ENCODE measurements around the gene WDR93.
"Not testable (repeated sequence)": the region's sequence is repeated elsewhere in the genome, so short reads cannot be mapped to it uniquely, and the experiment has no call there.

WDR93 gene

DNA sequence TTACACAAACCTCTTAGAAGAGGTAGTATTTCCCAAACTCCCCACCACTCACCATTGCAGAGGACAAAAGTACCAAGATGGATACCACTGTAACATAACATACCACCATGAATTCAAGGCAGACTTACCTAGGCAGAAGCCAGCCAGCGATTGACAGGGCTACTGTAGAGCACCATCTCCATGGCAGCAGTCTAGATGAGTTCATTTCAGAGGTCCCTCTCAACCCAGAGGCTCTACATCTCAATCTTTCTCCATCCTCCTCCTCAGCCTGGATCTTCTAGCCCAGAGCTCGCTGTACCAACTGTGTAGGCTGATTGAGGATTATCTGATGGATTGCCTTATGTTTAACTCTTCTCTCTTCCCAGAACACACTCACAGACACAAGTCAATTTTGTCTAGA lies 9.5 kb upstream of the WDR93 start:
- no peak for DNase-seq

DNA sequence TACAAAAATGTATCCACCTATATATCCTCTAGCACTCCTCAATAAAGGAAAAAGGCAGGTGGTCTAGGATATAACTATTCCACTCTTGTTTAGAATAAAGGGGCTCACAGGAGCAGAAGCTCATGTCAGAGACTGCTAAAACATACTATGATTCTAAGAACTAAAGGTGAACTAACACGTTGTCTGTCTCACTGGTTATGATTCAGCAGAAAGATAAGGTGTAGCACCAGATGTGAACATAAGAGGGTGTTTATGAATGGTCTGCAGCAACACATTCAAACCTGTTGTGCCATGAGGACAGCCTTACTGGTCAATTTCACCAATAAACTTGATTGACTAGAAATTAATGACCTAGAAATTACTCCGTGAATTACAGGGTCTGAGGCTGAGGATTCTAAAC lies 4.6 kb upstream of the WDR93 start:
- no peak for DNase-seq

GRCh38 chr15:89686522-89686921 lies 4.1 kb upstream of the WDR93 start:
- DNase-seq, result no peak

DNA sequence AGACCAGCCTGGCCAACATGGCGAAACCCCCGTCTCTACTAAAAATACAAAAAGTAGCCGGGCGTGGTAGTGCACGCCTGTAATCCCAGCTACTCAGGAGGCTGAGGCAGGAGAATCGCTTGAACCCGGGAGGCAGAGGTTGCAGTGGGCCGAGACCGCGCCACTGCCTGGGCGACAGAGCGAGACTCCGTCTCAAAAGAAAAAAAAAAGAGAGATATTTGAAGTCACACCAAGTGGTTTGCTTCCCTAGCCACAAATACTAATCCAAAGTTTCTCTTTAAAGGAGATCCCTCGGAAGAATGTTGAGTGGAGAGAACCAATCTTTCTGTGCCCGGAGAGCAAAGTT lies 708 bp upstream of the WDR93 start:
- DNase-seq, result not testable (repeated sequence)

GRCh38 chr15:89693091-89693490 lies 2.5 kb downstream of the WDR93 start:
- no peak for DNase-seq

DNA sequence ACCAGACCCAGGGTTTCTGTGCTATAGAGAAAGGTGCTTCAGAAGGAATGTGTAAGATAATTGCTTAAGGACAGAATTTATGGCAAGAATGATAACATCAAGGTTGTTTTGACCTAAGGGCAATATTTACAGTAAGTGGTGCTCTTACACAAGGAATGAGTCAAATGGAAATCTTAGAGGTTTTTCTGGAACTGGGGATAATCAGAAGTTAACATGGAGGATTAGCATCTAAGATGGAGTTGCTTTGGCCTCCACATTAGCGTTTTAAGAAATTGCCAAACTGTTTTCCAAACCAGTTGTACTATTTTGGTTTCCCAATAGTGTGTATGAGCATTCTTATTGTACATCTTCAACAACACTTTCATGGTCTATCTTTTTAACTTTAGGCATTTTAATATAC lies 3.1 kb downstream of the WDR93 start:
- no peak for DNase-seq

- no peak for DNase-seq
Observed at GRCh38 chr15:89695198-89695597, 4.6 kb downstream of the WDR93 start.

GRCh38 chr15:89704411-89704810 lies 13.8 kb downstream of the WDR93 start:
- DNase-seq, result no peak

DNA sequence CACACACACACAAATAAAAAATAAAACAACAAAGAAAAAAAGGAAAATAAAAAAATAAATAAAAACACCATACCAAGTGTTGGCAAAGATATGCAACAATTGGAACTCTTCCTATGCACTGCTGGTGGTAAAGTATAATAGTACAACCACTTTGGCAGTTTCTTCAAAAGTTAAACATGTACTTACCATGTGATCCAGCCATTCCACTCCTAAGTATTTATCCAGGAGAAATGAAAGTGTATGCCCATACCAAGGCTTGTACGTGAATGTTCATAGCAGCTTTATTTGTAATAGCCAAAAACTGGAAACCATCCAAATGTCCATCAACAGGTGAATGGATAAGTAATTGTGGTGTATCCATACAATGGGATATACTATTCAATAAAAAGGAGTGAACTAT lies 17.0 kb downstream of the WDR93 start:
- no peak for DNase-seq

- DNase-seq, result no peak
Observed at GRCh38 chr15:89714775-89715174, 24.2 kb downstream of the WDR93 start.

DNA sequence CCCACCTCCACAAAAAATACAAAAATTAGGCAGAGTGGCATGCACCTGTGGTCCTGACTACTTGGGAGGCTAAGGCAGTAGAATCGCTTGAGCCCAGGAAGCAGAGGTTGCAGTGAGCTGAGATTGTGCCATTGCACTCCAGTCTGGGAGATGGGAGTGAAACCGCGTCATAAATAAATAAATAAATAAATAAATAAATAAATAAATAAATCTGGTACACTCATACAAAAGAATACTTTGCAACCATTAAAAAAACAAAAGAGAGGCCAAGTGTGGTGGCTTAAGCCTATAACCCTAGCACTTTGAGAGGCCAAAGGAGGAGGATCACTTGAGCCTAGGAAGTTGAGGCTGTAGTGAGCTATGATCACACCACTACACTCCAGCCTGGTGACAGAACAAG lies 32.4 kb downstream of the WDR93 start:
- no peak for DNase-seq

- DNase-seq, result no peak
Observed at GRCh38 chr15:89724621-89725020, 34.0 kb downstream of the WDR93 start.

DNA sequence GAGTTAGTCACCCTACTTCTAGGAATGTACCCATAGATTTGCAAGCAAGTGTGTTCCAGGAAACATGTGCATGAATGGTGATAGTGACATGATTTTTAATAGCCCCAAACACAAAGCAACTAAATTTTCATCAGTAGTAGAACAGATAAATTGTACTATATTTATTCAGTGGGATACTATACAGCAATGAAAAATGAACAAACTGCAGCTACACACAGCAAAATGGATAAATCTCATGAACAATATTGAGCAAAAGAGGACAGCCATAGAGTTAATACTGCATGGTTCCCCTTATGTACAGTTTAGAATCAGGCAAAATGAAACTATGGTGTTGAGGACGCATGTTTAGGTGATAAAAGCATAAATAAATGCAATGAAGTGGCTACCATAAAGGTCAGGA lies 34.5 kb downstream of the WDR93 start:
- no peak for DNase-seq

- DNase-seq, result no peak
Observed at GRCh38 chr15:89728254-89728653, 37.6 kb downstream of the WDR93 start.

DNA sequence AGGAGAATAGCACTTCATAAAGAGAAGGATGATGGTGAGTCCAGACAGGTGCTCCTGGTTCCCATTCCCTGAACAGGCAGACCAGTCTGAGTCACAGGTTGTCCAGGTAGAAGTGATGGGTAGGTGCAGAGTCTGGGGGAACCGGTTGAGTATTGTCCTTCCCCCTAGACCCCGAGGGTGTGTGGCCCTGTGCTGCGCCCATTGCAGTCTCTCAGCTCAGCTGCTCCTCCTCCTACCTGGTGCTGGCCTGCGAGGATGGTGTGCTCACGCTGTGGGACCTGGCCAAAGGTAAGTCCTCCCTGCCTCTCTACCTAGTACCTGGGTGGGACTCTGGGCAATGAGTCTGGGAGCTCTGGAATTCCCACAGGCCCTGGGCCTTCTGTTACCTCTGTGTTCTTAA lies 40.7 kb downstream of the WDR93 start:
- no peak for DNase-seq

GRCh38 chr15:89732451-89733172 lies 42.0 kb downstream of the WDR93 start:
- DNase-seq, result no peak

GRCh38 chr15:89735773-89736172 lies 45.2 kb downstream of the WDR93 start:
- DNase-seq, result no peak

GRCh38 chr15:89740137-89740536 lies 49.5 kb downstream of the WDR93 start:
- peak in 24 of 51 donors; percentile 5 to 74 (median 22) for DNase-seq

DNA sequence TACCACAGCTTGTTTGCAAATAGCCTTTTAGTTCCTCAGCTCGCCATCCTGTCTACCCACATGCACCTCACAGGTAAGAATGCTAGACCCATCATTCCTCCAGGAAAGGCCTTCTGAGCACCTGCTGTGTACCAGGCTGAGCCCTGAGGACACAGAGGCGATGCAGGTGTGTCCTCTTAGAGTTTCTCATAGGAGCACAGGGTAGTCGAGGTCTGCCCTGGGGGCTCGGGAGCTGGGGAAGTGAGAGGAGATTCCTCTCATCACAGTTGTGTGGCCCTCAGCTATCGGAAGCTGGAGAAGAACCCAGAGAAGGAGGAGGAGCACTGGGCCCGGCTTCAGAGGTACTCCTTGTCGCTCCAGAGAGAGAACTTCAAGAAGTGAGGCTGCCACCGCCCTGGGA lies 52.4 kb downstream of the WDR93 start:
- DNase-seq, result no peak

DNA sequence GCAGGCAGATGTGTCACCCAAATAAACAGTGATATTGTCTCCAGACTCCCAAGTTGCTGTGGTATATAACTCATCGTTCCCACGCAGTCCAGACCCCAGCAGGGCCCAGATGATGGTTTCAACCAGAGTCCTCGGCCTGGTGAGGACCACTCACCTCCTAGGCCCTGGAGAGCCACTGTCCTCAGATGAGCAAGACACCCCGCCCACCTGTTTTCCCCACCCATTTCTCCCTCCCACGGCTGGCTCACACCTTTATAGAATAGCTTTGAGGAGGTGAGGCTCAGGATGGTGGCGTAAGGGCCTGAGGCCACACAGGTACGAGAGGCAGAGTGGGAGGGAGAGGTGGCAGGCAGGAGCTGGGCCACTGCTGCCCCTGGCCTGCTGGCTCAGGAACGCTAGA lies 53.0 kb downstream of the WDR93 start:
- DNase-seq, result no peak

DNA sequence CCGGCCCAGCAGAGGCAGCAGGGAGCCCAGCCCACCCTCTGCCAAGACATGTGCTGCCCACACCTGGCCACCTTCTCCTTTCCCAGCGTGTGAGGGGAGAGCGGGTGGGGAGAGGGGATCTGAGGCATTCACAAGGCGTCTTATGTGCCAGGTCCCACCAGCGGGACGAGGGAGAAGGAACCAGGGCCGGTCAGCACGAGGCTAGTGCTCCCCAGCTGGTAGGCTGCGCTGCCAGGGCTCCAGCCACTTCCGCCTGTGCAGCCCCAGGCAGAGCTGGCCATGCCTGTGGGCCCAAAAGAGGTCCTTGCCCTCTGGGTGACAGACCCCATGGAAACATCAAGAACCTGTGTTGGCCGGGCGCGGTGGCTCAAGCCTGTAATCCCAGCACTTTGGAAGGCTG lies 54.5 kb downstream of the WDR93 start:
- no peak for DNase-seq

DNA sequence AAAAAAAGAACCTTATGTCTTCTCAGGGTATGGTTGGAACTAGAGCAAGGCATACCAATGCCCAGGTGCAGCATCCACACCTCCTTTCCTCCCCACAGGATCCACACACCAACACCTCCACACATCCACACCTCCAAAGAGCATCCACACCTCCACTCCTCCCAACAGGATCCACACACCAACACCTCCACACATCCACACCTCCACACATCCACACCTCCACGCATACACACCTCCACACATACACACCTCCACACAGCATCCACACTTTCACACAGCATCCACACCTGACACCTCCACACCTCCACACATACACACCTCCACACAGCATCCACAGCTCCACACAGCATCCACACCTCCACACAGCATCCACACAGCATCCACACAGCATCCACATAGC lies 55.2 kb downstream of the WDR93 start:
- no peak for DNase-seq

GRCh38 chr15:89746386-89746780 lies 55.8 kb downstream of the WDR93 start:
- no peak for DNase-seq
